Peyer's patch (tissue), 4 donors: ENCODE data around the gene SPTSSB. TPM values are rescaled to one million over a fixed set of nuclear protein-coding genes. Genes with fewer than 3 reads are reported as not detected.

Source experiments
- DNase-seq, 3 donors: peaks; one replicate each; pipeline ENCODE4 v3.0.0-alpha.2; 2017 to 2019
- H3K27ac ChIP-seq, 4 donors: fragments of 200-600 bp; sonication (generic); one replicate each; pipeline ENCODE4 v1.5.1; 2016 to 2019
- H3K27me3 ChIP-seq, 2 donors: fragments of 200-600 bp; sonication (generic); one replicate each; pipeline ENCODE4 v1.5.1; 2019
- H3K36me3 ChIP-seq, 3 donors: fragments of 200-600 bp; sonication (generic); one replicate each; pipeline ENCODE4 v1.5.1; 2016 to 2019
- H3K4me1 ChIP-seq, 4 donors: fragments of 200-600 bp; sonication (generic); one replicate each; pipeline ENCODE4 v1.5.1; 2016 to 2019
- H3K4me3 ChIP-seq, 4 donors: fragments of 200-600 bp; sonication (generic); 1 replicate in 3 of 4; 2 replicates in 1 of 4; pipeline ENCODE4 v1.5.1; 2016 to 2019; ENCODE audit warnings: mild to moderate bottlenecking in 1 of 4
- H3K9me3 ChIP-seq, 4 donors: fragments of 200-600 bp; sonication (generic); one replicate each; pipeline ENCODE4 v1.5.1; 2016 to 2019; ENCODE audit warnings: mild to moderate bottlenecking in 1 of 4
- CTCF ChIP-seq, 6 experiments: fragments of 450-650 bp in 4 of 6; fragments of 200-600 bp in 2 of 6; sonication (generic) in 1 of 6; IDR thresholded peaks; one replicate each; pipeline ENCODE4 v1.5.1; 2017 to 2019; ENCODE audit warnings: antibody characterized with exemption in 6 of 6, mild to moderate bottlenecking in 3 of 6, moderate library complexity in 1 of 6
- POLR2A ChIP-seq, 2 donors: fragments of 450-650 bp; IDR thresholded peaks; one replicate each; pipeline ENCODE4 v1.5.1; 2017; ENCODE audit warnings: antibody characterized with exemption in 2 of 2, mild to moderate bottlenecking in 2 of 2, moderate library complexity in 2 of 2
- total RNA-seq, 4 donors: library from RNA; depleted of rRNA; stranded (reverse); fragments of >200 nt; gene quantifications; one replicate each; pipeline ENCODE4 v1.1.0, GENCODE V29; 2016

SPTSSB gene
- total RNA-seq, 4 donors from 2014 or later, result not detected

- Histone ChIP-seq H3K27ac (no peak overlapping the region), H3K36me3 (no peaks in the 10 kb centered on the region), H3K27me3 (no peaks in the 10 kb centered on the region), H3K4me3 (no peak overlapping the region), H3K9me3 (no peaks in the 10 kb centered on the region), H3K4me1 (no peaks in the 10 kb centered on the region)
- DNase-seq, result no peak
- TF ChIP-seq POLR2A (IDR thresholded peaks at IDR 0.05) (no peak), CTCF (IDR thresholded peaks at IDR 0.05) (no peak)
Observed at GRCh38 chr3:161400650-161401049, 29.3 kb upstream of the SPTSSB start.

- DNase-seq, result no peak
- Histone ChIP-seq H3K27ac (no peak overlapping the region), H3K9me3 (no peaks in the 10 kb centered on the region), H3K4me1 (no peaks in the 10 kb centered on the region), H3K27me3 (no peaks in the 10 kb centered on the region), H3K36me3 (peaks cover 0 to 3% (median 0%) of the 10 kb centered on the region in 3 donors), H3K4me3 (no peak overlapping the region)
- TF ChIP-seq CTCF (IDR thresholded peaks at IDR 0.05) (no peak), POLR2A (IDR thresholded peaks at IDR 0.05) (no peak)
Observed at GRCh38 chr3:161395115-161396012, 24.0 kb upstream of the SPTSSB start.

- H3K27me3 ChIP-seq, result no peaks in the 10 kb centered on the region
Observed at GRCh38 chr3:161393803-161394202, 22.5 kb upstream of the SPTSSB start.

GRCh38 chr3:161393310-161393709 lies 22.0 kb upstream of the SPTSSB start:
- no peak for DNase-seq
- no peak for TF ChIP-seq POLR2A (IDR thresholded peaks at IDR 0.05)
- Histone ChIP-seq H3K4me1 (no peaks in the 10 kb centered on the region), H3K27ac (no peak overlapping the region), H3K9me3 (no peaks in the 10 kb centered on the region), H3K27me3 (no peaks in the 10 kb centered on the region), H3K4me3 (no peak overlapping the region), H3K36me3 (peaks cover 0 to 3% (median 0%) of the 10 kb centered on the region in 3 donors)

More at GRCh38 chr3:161393803-161394202, 22.5 kb upstream of the SPTSSB start:
- Histone ChIP-seq H3K36me3 (peaks cover 0 to 3% (median 0%) of the 10 kb centered on the region in 3 donors), H3K4me3 (no peak overlapping the region), H3K9me3 (no peaks in the 10 kb centered on the region), H3K4me1 (no peaks in the 10 kb centered on the region), H3K27ac (no peak overlapping the region)
- no peak for TF ChIP-seq CTCF (IDR thresholded peaks at IDR 0.05)
- no peak for TF ChIP-seq POLR2A (IDR thresholded peaks at IDR 0.05)
- DNase-seq, result no peak

GRCh38 chr3:161392853-161393252 lies 21.5 kb upstream of the SPTSSB start:
- no peak overlapping the region for H3K27ac ChIP-seq
- H3K27me3 ChIP-seq, result no peaks in the 10 kb centered on the region
- no peaks in the 10 kb centered on the region for H3K9me3 ChIP-seq
- peaks cover 0 to 3% (median 0%) of the 10 kb centered on the region in 3 donors for H3K36me3 ChIP-seq
- no peaks in the 10 kb centered on the region for H3K4me1 ChIP-seq
- DNase-seq, result no peak
- H3K4me3 ChIP-seq, result no peak overlapping the region
- no peak for TF ChIP-seq CTCF (IDR thresholded peaks at IDR 0.05)
- no peak for TF ChIP-seq POLR2A (IDR thresholded peaks at IDR 0.05)

GRCh38 chr3:161390200-161390599 lies 18.9 kb upstream of the SPTSSB start:
- Histone ChIP-seq H3K27ac (no peak overlapping the region), H3K9me3 (no peaks in the 10 kb centered on the region), H3K4me3 (no peak overlapping the region), H3K4me1 (no peaks in the 10 kb centered on the region), H3K36me3 (peaks cover 0 to 3% (median 0%) of the 10 kb centered on the region in 3 donors), H3K27me3 (no peaks in the 10 kb centered on the region)
- no peak for DNase-seq
- TF ChIP-seq CTCF (IDR thresholded peaks at IDR 0.05), result no peak
- no peak for TF ChIP-seq POLR2A (IDR thresholded peaks at IDR 0.05)
